HepG2 (cell line): ENCODE data around the gene TMEM270. TPM values are rescaled to one million over a fixed set of nuclear protein-coding genes. Genes with fewer than 3 reads are reported as not detected.

Source experiments
- CREM ChIP-seq, 2 experiments: sonication (generic) in 1 of 2; formaldehyde crosslinking in 1 of 2; IDR thresholded peaks; 2 replicates each; pipeline versions ENCODE4 v1.4.0 to v1.6.1; 2016 to 2020; ENCODE audit warnings: antibody characterized with exemption in 1 of 2, mild to moderate bottlenecking in 1 of 2, missing genetic modification reagents in 1 of 2
- CSRNP1 ChIP-seq: sonication (generic); formaldehyde crosslinking; IDR thresholded peaks from 2 replicates; pipeline ENCODE4 v1.8.1; 2023; ENCODE audit warnings: mild to moderate bottlenecking, missing genetic modification reagents
- EEA1 ChIP-seq: sonication (generic); formaldehyde crosslinking; IDR thresholded peaks from 2 replicates; pipeline ENCODE4 v1.5.1; 2020; ENCODE audit warnings: mild to moderate bottlenecking, missing genetic modification reagents, borderline replicate concordance
- FOXA3 ChIP-seq: IDR thresholded peaks from 2 replicates; pipeline ENCODE4 v1.6.1; 2016; ENCODE audit warnings: missing genetic modification reagents, missing compliant biosample characterization
- GATAD2A ChIP-seq: IDR thresholded peaks from 2 replicates; pipeline ENCODE4 v1.6.1; 2016
- HBP1 ChIP-seq: IDR thresholded peaks from 2 replicates; pipeline ENCODE4 v1.6.1; 2016; ENCODE audit warnings: low read depth, control low read depth
- RARG ChIP-seq: sonication (generic); formaldehyde crosslinking; IDR thresholded peaks from 2 replicates; pipeline ENCODE4 v1.4.0; 2020; ENCODE audit warnings: low read depth, mild to moderate bottlenecking, missing genetic modification reagents
- ZFP82 ChIP-seq: sonication (generic); formaldehyde crosslinking; IDR thresholded peaks from 2 replicates; pipeline ENCODE4 v1.5.1; 2020; ENCODE audit warnings: mild to moderate bottlenecking, missing genetic modification reagents, borderline replicate concordance
- ZNF136 ChIP-seq: sonication (generic); formaldehyde crosslinking; IDR thresholded peaks from 2 replicates; pipeline ENCODE4 v1.8.1; 2022; ENCODE audit warnings: low read depth, mild to moderate bottlenecking, moderate library complexity, missing genetic modification reagents
- ZNF235 ChIP-seq: sonication (generic); formaldehyde crosslinking; IDR thresholded peaks from 2 replicates; pipeline ENCODE4 v1.8.1; 2023; ENCODE audit warnings: mild to moderate bottlenecking, missing genetic modification reagents, borderline replicate concordance
- polyA plus RNA-seq, 8 experiments: library from polyadenylated mRNA; depleted of rRNA in 3 of 8; stranded (reverse) in 7 of 8; unstranded in 1 of 8; fragments of >200 nt; fragmentation: Illumina TruSeq in 4 of 8; extraction: Trizol in 4 of 8; gene quantifications; 2 replicates each; pipeline versions ENCODE4 v1.2.1 to v1.2.3, GENCODE V29; 2011 to 2016; ENCODE audit warnings: low read depth in 4 of 8, missing spikeins in 1 of 8, mixed read lengths in 1 of 8; ENCODE audit not compliant: insufficient read depth in 1 of 8
- total RNA-seq, 5 experiments: library from RNA; depleted of rRNA; stranded (reverse); fragments of >200 nt; fragmentation: Illumina TruSeq; extraction: Trizol; gene quantifications; 2 replicates each; pipeline ENCODE4 v1.2.3, GENCODE V29; 2016; ENCODE audit warnings: low read depth in 1 of 5
- TF ChIP-seq, protein P1 (sequence below): sonication (generic); formaldehyde crosslinking; IDR thresholded peaks from 2 replicates; pipeline ENCODE4 v1.5.0; 2020; ENCODE audit warnings: missing genetic modification reagents, mild to moderate bottlenecking, borderline replicate concordance
- TF ChIP-seq, protein P2 (sequence below): sonication (generic); formaldehyde crosslinking; IDR thresholded peaks from 2 replicates; pipeline ENCODE4; 2020; ENCODE audit warnings: missing genetic modification reagents, mild to moderate bottlenecking, borderline replicate concordance
- TF ChIP-seq, protein P3 (sequence below): fragments of 450-650 bp; IDR thresholded peaks from 2 replicates; pipeline ENCODE4 v1.6.1; 2017; ENCODE audit warnings: mild to moderate bottlenecking
- TF ChIP-seq, protein P4 (sequence below): sonication (generic); formaldehyde crosslinking; IDR thresholded peaks from 2 replicates; pipeline ENCODE4 v1.4.0; 2020; ENCODE audit warnings: mild to moderate bottlenecking, missing genetic modification reagents

The TMEM270 gene
- total and polyA plus RNA-seq, 2 of the 13 experiments (the other 11 are each of a cell fraction or from before 2014, with no cell fraction given), result not detected

DNA sequence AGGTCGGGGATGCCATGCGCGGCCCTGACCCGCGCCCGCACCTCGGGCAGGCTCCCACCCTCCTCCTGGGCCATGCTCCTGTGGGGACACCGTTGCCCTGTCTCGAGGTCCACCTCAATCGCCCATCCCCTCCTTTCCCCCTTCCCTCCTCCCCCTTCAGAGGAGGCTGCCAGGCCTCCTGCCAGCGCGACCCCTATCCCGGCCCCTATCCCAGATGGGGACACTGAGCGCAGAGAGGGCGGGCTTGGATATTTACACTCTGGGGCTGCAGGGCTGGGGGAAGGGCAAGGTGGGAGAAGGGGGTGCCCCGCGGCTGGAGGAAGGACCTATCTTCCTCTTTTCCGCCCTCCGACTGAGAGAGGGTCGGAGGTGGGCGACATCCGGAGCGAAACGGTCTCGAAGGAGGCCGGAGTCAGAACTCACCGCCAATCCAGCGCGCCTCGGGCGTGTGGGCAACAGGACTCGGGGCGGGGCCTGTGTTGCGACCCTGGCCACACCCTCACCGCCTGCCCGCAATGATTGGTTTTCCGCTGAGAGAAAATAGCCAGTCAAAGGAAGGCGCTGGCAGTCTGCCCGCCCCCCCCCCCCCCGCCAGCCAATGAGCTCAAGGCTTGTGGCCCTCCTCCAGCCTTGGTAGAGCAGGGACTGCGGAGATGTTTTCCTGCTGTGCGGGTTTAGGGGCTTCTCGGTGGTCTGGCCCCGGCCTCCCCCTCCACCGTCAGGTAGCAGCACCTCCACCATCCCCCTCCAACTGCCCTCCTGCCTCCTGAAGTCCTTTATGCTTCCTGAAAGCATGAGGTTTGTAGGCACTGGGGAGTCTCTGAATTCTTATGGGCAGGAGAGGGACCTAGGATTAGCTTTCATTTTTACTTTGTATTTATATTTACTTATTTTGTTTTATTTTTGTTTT lies 18.6 kb upstream of the TMEM270 start, which contains the start of gene METTL27 (continued):
- TF ChIP-seq, protein P1, sequence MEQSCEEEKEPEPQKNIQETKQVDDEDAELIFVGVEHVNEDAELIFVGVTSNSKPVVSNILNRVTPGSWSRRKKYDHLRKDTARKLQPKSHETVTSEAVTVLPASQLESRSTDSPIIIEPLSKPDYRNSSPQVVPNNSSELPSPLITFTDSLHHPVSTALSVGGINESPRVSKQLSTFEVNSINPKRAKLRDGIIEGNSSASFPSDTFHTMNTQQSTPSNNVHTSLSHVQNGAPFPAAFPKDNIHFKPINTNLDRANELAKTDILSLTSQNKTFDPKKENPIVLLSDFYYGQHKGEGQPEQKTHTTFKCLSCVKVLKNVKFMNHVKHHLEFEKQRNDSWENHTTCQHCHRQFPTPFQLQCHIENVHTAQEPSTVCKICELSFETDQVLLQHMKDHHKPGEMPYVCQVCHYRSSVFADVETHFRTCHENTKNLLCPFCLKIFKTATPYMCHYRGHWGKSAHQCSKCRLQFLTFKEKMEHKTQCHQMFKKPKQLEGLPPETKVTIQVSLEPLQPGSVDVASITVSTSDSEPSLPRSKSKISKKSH (CRISPR knock-in tag), result 0 out of 2 replicates have a peak, but pooled peaks have one; percentile 55
- TF ChIP-seq HBP1 (CRISPR knock-in tag), result no peak
- no peak for TF ChIP-seq RARG
- TF ChIP-seq, protein P2, sequence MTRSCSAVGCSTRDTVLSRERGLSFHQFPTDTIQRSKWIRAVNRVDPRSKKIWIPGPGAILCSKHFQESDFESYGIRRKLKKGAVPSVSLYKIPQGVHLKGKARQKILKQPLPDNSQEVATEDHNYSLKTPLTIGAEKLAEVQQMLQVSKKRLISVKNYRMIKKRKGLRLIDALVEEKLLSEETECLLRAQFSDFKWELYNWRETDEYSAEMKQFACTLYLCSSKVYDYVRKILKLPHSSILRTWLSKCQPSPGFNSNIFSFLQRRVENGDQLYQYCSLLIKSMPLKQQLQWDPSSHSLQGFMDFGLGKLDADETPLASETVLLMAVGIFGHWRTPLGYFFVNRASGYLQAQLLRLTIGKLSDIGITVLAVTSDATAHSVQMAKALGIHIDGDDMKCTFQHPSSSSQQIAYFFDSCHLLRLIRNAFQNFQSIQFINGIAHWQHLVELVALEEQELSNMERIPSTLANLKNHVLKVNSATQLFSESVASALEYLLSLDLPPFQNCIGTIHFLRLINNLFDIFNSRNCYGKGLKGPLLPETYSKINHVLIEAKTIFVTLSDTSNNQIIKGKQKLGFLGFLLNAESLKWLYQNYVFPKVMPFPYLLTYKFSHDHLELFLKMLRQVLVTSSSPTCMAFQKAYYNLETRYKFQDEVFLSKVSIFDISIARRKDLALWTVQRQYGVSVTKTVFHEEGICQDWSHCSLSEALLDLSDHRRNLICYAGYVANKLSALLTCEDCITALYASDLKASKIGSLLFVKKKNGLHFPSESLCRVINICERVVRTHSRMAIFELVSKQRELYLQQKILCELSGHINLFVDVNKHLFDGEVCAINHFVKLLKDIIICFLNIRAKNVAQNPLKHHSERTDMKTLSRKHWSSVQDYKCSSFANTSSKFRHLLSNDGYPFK (CRISPR knock-in tag), result peak; percentile 69; the same call in 1 of the 2 replicates
- 0 out of 2 replicates have a peak, but pooled peaks have one; percentile 19 for TF ChIP-seq GATAD2A (CRISPR knock-in tag)
- peak; percentile 65; the same call in 1 of the 2 replicates for TF ChIP-seq CSRNP1 (CRISPR knock-in tag)
- TF ChIP-seq CREM (IDR thresholded peaks at IDR 0.05), result no peak
- no peak for TF ChIP-seq CREM (CRISPR knock-in tag; IDR thresholded peaks at IDR 0.05)
- TF ChIP-seq, protein P3, sequence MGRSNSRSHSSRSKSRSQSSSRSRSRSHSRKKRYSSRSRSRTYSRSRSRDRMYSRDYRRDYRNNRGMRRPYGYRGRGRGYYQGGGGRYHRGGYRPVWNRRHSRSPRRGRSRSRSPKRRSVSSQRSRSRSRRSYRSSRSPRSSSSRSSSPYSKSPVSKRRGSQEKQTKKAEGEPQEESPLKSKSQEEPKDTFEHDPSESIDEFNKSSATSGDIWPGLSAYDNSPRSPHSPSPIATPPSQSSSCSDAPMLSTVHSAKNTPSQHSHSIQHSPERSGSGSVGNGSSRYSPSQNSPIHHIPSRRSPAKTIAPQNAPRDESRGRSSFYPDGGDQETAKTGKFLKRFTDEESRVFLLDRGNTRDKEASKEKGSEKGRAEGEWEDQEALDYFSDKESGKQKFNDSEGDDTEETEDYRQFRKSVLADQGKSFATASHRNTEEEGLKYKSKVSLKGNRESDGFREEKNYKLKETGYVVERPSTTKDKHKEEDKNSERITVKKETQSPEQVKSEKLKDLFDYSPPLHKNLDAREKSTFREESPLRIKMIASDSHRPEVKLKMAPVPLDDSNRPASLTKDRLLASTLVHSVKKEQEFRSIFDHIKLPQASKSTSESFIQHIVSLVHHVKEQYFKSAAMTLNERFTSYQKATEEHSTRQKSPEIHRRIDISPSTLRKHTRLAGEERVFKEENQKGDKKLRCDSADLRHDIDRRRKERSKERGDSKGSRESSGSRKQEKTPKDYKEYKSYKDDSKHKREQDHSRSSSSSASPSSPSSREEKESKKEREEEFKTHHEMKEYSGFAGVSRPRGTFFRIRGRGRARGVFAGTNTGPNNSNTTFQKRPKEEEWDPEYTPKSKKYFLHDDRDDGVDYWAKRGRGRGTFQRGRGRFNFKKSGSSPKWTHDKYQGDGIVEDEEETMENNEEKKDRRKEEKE, result no peak
- TF ChIP-seq ZNF235 (CRISPR knock-in tag), result no peak
- TF ChIP-seq ZFP82 (CRISPR knock-in tag), result no peak
- TF ChIP-seq FOXA3, result no peak; the same call in 1 of the 2 replicates
- peak; percentile 60; the same call in 1 of the 2 replicates for TF ChIP-seq EEA1 (CRISPR knock-in tag)
- TF ChIP-seq, protein P4, sequence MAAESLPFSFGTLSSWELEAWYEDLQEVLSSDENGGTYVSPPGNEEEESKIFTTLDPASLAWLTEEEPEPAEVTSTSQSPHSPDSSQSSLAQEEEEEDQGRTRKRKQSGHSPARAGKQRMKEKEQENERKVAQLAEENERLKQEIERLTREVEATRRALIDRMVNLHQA (CRISPR knock-in tag), result no peak
- no peak for TF ChIP-seq ZNF136 (CRISPR knock-in tag)
